ENCODE measurements around the gene CBR4. TPM values are rescaled to one million over a fixed set of nuclear protein-coding genes. Genes with fewer than 3 reads are reported as not detected.

The CBR4 gene
- polyA plus RNA-seq (2013, experiment 1 of 2) = 12.1 TPM
- polyA plus RNA-seq (2013, experiment 2 of 2) = 12.3 TPM

- H3K4me2 ChIP-seq (ENCODE audit: low read length) = peak within 1 kb of the TSS; percentile 98
- H3K27me3 ChIP-seq (ENCODE audit: insufficient read depth, low read length, poor library complexity) = no peaks in the 10 kb centered on the region
- no peak within 1 kb of the TSS for H2BK5ac ChIP-seq (ENCODE audit: low read length)
- H2BK15ac ChIP-seq (replicated peaks; ENCODE audit: low read depth) = no peak within 1 kb of the TSS
- H4K5ac ChIP-seq (ENCODE audit: low read length) = no peak within 1 kb of the TSS
- H3K4me1 ChIP-seq (ENCODE audit: control insufficient read depth, low read depth, low read length) = no peaks in the 10 kb centered on the region
- no peaks in the 10 kb centered on the region for H3K79me1 ChIP-seq (ENCODE audit: low read length)
- peak within 1 kb of the TSS; percentile 85 for H3K4ac ChIP-seq (ENCODE audit: low read depth, low read length)
- no CpG with 5 or more reads among the region's 54 CpGs for WGBS (ENCODE audit: extremely low coverage, insufficient coverage, low lambda C conversion rate)
- no peak within 1 kb of the TSS for H4K8ac ChIP-seq (ENCODE audit: low read depth, low read length)
- no peaks in the 10 kb centered on the region for H3K36me3 ChIP-seq (ENCODE audit: control insufficient read depth, insufficient read depth, low read length)
- no peak within 1 kb of the TSS for H2AK5ac ChIP-seq (ENCODE audit: low read length)
- H2BK120ac ChIP-seq (ENCODE audit: low read depth, low read length) = no peak within 1 kb of the TSS
- H3K23ac ChIP-seq (ENCODE audit: low read length) = peak within 1 kb of the TSS; percentile 75
- DNase-seq = peak; percentile 100
- H3K4me3 ChIP-seq (ENCODE audit: low read length) = peak within 1 kb of the TSS; percentile 78
- H3K18ac ChIP-seq (ENCODE audit: low read length) = peak within 1 kb of the TSS; percentile 65
- H3K56ac ChIP-seq (ENCODE audit: low read length) = peak within 1 kb of the TSS; percentile 95
- H3K9ac ChIP-seq (ENCODE audit: low read length) = peak within 1 kb of the TSS; percentile 94
- H3K27ac ChIP-seq (ENCODE audit: low read depth, low read length) = peak within 1 kb of the TSS; percentile 48
- peaks cover 3% of the 10 kb centered on the region for H3K79me2 ChIP-seq (ENCODE audit: control insufficient read depth, insufficient read depth, low read length)
These were observed at the start of gene CBR4 for GRCh38 chr4:169010125-169011023. CBR4 (minus strand) TSS chr4:169010255; CDS start chr4:169010089, 166 bp downstream.

DNA sequence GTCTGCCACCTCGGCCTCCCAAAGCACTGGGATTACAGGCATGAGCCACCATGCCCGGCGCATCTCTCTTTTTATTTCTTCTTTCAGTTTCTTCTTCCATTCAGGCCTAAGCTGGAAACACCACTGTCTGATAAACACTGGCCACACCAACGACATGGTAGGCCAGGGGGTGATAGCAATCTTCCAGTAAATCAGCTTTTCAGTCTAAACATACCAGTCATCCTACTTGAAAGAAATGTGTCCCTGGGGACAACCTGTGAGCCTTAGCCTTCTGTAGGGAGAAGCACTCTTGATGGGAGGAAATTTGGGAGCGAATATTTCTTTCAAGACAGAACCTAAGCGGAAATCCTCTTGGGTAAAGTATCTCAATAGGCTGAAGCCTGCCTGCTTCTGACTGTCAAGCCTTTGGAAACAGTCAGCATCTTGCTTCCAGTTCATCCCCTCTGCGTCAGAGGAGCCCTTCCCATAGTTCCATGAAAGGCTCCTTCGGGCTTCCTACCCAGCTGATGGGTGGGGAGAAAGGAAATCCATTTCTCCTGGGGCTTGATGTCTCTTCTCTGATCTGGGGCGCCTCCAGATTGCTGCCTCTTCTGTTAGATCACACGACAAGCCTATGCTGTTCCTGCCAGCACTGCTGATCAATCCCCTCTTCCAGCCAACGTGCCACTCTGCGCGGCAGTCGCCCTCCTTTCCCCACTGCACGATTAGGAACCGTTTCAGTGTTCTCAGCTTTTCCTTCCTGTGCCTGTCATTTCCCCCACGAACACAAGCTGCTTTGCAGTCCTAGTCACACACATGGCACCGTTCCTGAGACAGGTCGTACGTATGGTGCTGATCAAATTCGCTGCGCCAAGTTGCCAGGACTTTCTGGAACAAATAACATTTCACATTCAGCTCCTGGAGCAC, 49.5 kb upstream of the CBR4 start:
- Histone ChIP-seq H2BK15ac (replicated peaks; ENCODE audit: low read depth) (no peak overlapping the region), H2BK120ac (ENCODE audit: low read depth, low read length) (no peak overlapping the region), H3K4me1 (ENCODE audit: control insufficient read depth, low read depth, low read length) (peaks cover 3% of the 10 kb centered on the region), H3K36me3 (ENCODE audit: control insufficient read depth, insufficient read depth, low read length) (no peaks in the 10 kb centered on the region), H4K8ac (ENCODE audit: low read depth, low read length) (no peak overlapping the region), H3K4ac (ENCODE audit: low read depth, low read length) (no peak overlapping the region), H3K27me3 (ENCODE audit: insufficient read depth, low read length, poor library complexity) (no peaks in the 10 kb centered on the region), H3K79me1 (ENCODE audit: low read length) (no peaks in the 10 kb centered on the region), H2AK5ac (ENCODE audit: low read length) (no peak overlapping the region), H3K18ac (ENCODE audit: low read length) (no peak overlapping the region), H3K56ac (ENCODE audit: low read length) (peak overlapping the region; percentile 30), H2BK5ac (ENCODE audit: low read length) (no peak overlapping the region), H3K79me2 (ENCODE audit: control insufficient read depth, insufficient read depth, low read length) (no peaks in the 10 kb centered on the region), H3K4me2 (ENCODE audit: low read length) (no peak overlapping the region), H3K23ac (ENCODE audit: low read length) (no peak overlapping the region), H3K27ac (ENCODE audit: low read depth, low read length) (no peak overlapping the region), H4K5ac (ENCODE audit: low read length) (no peak overlapping the region), H3K9ac (ENCODE audit: low read length) (no peak overlapping the region), H3K4me3 (ENCODE audit: low read length) (no peak overlapping the region)
- no CpG with 5 or more reads among the region's 22 CpGs for WGBS (ENCODE audit: extremely low coverage, insufficient coverage, low lambda C conversion rate)
- no peak for DNase-seq

DNA sequence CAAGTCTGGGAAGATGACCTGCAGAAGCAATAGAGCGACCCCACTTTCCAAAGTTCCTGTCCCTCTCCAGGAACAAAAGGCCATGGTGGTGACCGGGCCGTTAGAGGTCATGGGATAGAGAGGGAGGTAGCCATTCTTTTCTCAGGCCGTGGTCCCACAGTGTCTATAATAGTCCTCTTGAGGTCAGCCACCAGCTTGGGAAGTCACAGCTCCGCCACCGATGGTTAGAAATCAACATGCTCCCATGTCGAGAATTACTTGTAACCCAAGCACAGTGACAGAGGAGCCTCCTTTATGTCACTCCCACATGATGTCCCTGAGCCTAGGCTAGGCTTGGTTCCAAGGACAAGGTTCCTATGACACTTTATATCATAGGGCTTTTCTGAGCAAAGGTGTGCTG, 48.3 kb upstream of the CBR4 start:
- H3K4me1 ChIP-seq (ENCODE audit: control insufficient read depth, low read depth, low read length) = peaks cover 3% of the 10 kb centered on the region
- no CpG with 5 or more reads among the region's 7 CpGs for WGBS (ENCODE audit: extremely low coverage, insufficient coverage, low lambda C conversion rate)
- no peak for DNase-seq

GRCh38 chr4:169054879-169055278, 44.8 kb upstream of the CBR4 start:
- no CpG with 5 or more reads among the region's 6 CpGs for WGBS (ENCODE audit: extremely low coverage, insufficient coverage, low lambda C conversion rate)

More for the DNA sequence above, 48.3 kb upstream of the CBR4 start:
- no peak overlapping the region for H3K4me3 ChIP-seq (ENCODE audit: low read length)
- no peak overlapping the region for H3K56ac ChIP-seq (ENCODE audit: low read length)
- H2BK5ac ChIP-seq (ENCODE audit: low read length) = no peak overlapping the region
- no peak overlapping the region for H3K18ac ChIP-seq (ENCODE audit: low read length)
- no peak overlapping the region for H4K5ac ChIP-seq (ENCODE audit: low read length)
- no peaks in the 10 kb centered on the region for H3K79me1 ChIP-seq (ENCODE audit: low read length)
- no peak overlapping the region for H3K4ac ChIP-seq (ENCODE audit: low read depth, low read length)
- no peak overlapping the region for H2AK5ac ChIP-seq (ENCODE audit: low read length)
- H3K79me2 ChIP-seq (ENCODE audit: control insufficient read depth, insufficient read depth, low read length) = no peaks in the 10 kb centered on the region
- H2BK15ac ChIP-seq (replicated peaks; ENCODE audit: low read depth) = no peak overlapping the region
- H3K4me2 ChIP-seq (ENCODE audit: low read length) = no peak overlapping the region
- no peak overlapping the region for H4K8ac ChIP-seq (ENCODE audit: low read depth, low read length)
- no peaks in the 10 kb centered on the region for H3K36me3 ChIP-seq (ENCODE audit: control insufficient read depth, insufficient read depth, low read length)
- H3K23ac ChIP-seq (ENCODE audit: low read length) = no peak overlapping the region
- H3K27ac ChIP-seq (ENCODE audit: low read depth, low read length) = no peak overlapping the region
- no peak overlapping the region for H2BK120ac ChIP-seq (ENCODE audit: low read depth, low read length)
- H3K9ac ChIP-seq (ENCODE audit: low read length) = no peak overlapping the region
- H3K27me3 ChIP-seq (ENCODE audit: insufficient read depth, low read length, poor library complexity) = no peaks in the 10 kb centered on the region

DNA sequence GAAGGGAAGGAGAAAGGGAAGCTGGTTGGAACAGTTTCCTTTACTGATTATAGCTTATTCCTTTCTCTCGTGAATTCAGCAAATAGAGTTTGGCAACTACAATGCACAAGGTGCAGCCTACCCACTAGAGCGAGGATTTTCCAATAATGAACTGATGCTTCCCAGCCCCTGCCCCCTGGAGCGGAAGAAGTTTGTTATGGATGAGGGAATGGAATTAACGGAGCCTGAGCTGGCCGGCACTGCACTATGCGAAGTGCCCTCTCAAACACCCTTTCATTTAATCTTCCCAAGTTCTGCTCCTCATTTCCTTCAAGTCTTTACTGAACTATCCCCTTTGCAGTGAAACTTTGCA, 42.5 kb upstream of the CBR4 start:
- H3K4ac ChIP-seq (ENCODE audit: low read depth, low read length) = no peak overlapping the region
- H2BK5ac ChIP-seq (ENCODE audit: low read length) = no peak overlapping the region
- H3K4me3 ChIP-seq (ENCODE audit: low read length) = no peak overlapping the region
- H2AK5ac ChIP-seq (ENCODE audit: low read length) = no peak overlapping the region
- no peak overlapping the region for H4K5ac ChIP-seq (ENCODE audit: low read length)
- H2BK15ac ChIP-seq (replicated peaks; ENCODE audit: low read depth) = no peak overlapping the region
- no peak overlapping the region for H3K23ac ChIP-seq (ENCODE audit: low read length)
- H3K18ac ChIP-seq (ENCODE audit: low read length) = no peak overlapping the region
- no peak for DNase-seq
- no peak overlapping the region for H3K27ac ChIP-seq (ENCODE audit: low read depth, low read length)
- no peak overlapping the region for H3K9ac ChIP-seq (ENCODE audit: low read length)
- no peak overlapping the region for H3K4me2 ChIP-seq (ENCODE audit: low read length)
- H4K8ac ChIP-seq (ENCODE audit: low read depth, low read length) = no peak overlapping the region
- H3K27me3 ChIP-seq (ENCODE audit: insufficient read depth, low read length, poor library complexity) = no peaks in the 10 kb centered on the region
- H2BK120ac ChIP-seq (ENCODE audit: low read depth, low read length) = no peak overlapping the region
- H3K79me2 ChIP-seq (ENCODE audit: control insufficient read depth, insufficient read depth, low read length) = no peaks in the 10 kb centered on the region
- peaks cover 5% of the 10 kb centered on the region for H3K4me1 ChIP-seq (ENCODE audit: control insufficient read depth, low read depth, low read length)
- no CpG with 5 or more reads among the region's 6 CpGs for WGBS (ENCODE audit: extremely low coverage, insufficient coverage, low lambda C conversion rate)
- no peaks in the 10 kb centered on the region for H3K36me3 ChIP-seq (ENCODE audit: control insufficient read depth, insufficient read depth, low read length)
- no peaks in the 10 kb centered on the region for H3K79me1 ChIP-seq (ENCODE audit: low read length)
- H3K56ac ChIP-seq (ENCODE audit: low read length) = no peak overlapping the region

More at GRCh38 chr4:169054879-169055278, 44.8 kb upstream of the CBR4 start:
- Histone ChIP-seq H3K27me3 (ENCODE audit: insufficient read depth, low read length, poor library complexity) (no peaks in the 10 kb centered on the region), H3K56ac (ENCODE audit: low read length) (no peak overlapping the region), H3K23ac (ENCODE audit: low read length) (no peak overlapping the region), H3K9ac (ENCODE audit: low read length) (no peak overlapping the region), H3K18ac (ENCODE audit: low read length) (no peak overlapping the region), H3K4me1 (ENCODE audit: control insufficient read depth, low read depth, low read length) (peaks cover 5% of the 10 kb centered on the region), H4K8ac (ENCODE audit: low read depth, low read length) (no peak overlapping the region), H3K4me3 (ENCODE audit: low read length) (no peak overlapping the region), H3K36me3 (ENCODE audit: control insufficient read depth, insufficient read depth, low read length) (no peaks in the 10 kb centered on the region), H2BK15ac (replicated peaks; ENCODE audit: low read depth) (no peak overlapping the region), H4K5ac (ENCODE audit: low read length) (no peak overlapping the region), H2BK5ac (ENCODE audit: low read length) (no peak overlapping the region), H2BK120ac (ENCODE audit: low read depth, low read length) (no peak overlapping the region), H3K4ac (ENCODE audit: low read depth, low read length) (no peak overlapping the region), H3K27ac (ENCODE audit: low read depth, low read length) (no peak overlapping the region), H3K79me1 (ENCODE audit: low read length) (no peaks in the 10 kb centered on the region), H3K4me2 (ENCODE audit: low read length) (no peak overlapping the region), H3K79me2 (ENCODE audit: control insufficient read depth, insufficient read depth, low read length) (no peaks in the 10 kb centered on the region), H2AK5ac (ENCODE audit: low read length) (no peak overlapping the region)
- no peak for DNase-seq
